ENCODE results near the gene CHST11.

Gene CHST11

GRCh38 chr12:104722601-104723534, 266.1 kb downstream of the CHST11 start:
- no peak for TF ChIP-seq POLR2A (IDR thresholded peaks at IDR 0.05; ENCODE audit: low read depth, low read length)
- FAIRE-seq (no peak), DNase-seq (ENCODE audit: insufficient read length, low spot score) (no peak)

GRCh38 chr12:104723895-104724294, 267.1 kb downstream of the CHST11 start:
- DNase-seq (ENCODE audit: insufficient read length, low spot score) = no peak
- no peak for TF ChIP-seq POLR2A (IDR thresholded peaks at IDR 0.05; ENCODE audit: low read depth, low read length)
- FAIRE-seq = no peak

- no peak for TF ChIP-seq POLR2A (IDR thresholded peaks at IDR 0.05; ENCODE audit: low read depth, low read length)
- FAIRE-seq = no peak
- DNase-seq (ENCODE audit: insufficient read length, low spot score) = no peak
Measured at GRCh38 chr12:104724992-104725585, 268.3 kb downstream of the CHST11 start.

GRCh38 chr12:104725610-104726009, 268.9 kb downstream of the CHST11 start:
- FAIRE-seq (no peak), DNase-seq (ENCODE audit: insufficient read length, low spot score) (no peak)
- TF ChIP-seq POLR2A (IDR thresholded peaks at IDR 0.05; ENCODE audit: low read depth, low read length) = no peak

- FAIRE-seq (no peak), DNase-seq (ENCODE audit: insufficient read length, low spot score) (no peak)
- TF ChIP-seq POLR2A (IDR thresholded peaks at IDR 0.05; ENCODE audit: low read depth, low read length) = no peak
Measured at GRCh38 chr12:104727726-104728465, 271.1 kb downstream of the CHST11 start.

DNA sequence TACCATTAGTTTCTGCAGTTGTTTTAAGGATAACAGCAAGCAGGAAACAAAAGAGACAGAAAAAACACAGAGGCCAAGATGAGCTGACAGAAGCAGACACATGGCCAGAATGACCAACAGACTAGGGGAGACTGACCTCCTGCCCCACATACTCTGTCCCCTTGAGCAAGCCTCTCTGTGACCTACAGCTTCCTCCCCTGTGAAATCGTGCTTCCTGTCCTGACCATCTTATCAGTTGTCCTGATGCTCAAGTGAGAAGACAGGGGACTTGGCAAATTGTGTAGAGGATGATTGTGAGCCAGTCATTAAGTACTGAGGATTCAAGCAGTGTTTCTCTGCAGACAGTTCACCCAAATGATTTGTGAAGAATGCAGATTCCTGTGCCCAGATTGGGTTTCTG, 272.3 kb downstream of the CHST11 start:
- FAIRE-seq (no peak), DNase-seq (ENCODE audit: insufficient read length, low spot score) (no peak)
- no peak for TF ChIP-seq POLR2A (IDR thresholded peaks at IDR 0.05; ENCODE audit: low read depth, low read length)

DNA sequence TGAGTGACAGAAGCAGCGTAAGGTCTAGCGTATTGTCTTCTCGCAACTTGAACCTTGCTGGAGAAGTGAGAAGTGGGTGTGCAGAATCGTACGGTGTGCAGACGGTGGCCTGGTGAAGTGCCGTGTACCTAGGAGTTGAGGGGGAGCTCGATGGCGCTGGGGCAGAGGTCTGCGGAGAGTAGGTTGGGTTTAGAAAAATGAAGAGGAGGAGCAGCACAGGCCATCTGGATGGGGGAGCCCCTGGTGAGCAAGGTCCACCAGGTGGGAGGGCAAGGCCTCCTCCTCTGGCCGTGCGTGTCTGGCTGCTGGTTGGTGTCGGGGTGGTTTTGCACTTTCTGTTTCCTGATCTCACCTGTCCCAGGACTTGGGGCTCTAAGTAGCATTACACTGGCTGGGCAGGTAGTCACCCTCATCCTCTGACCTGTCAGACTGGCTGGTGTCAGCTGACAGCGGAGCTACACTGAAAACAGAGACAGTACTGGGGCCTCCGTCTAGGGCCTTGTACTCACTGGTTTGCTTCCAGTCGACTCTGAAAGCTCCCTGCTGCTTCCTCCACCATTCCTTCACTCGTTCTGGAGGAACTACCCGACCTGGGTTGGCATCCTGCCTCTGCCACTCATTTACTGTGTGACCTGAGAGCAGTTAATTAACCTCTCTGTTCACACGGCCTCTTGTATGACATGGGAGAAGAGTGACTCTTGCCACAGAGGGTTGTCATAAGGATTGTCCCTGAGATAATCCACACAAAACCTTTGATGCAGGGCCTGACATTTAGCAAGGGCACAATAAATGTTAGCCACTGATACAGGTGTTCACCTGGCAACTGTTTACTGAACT, 273.1 kb downstream of the CHST11 start:
- DNase-seq (ENCODE audit: insufficient read length, low spot score) (no peak), FAIRE-seq (no peak)
- no peak for TF ChIP-seq POLR2A (IDR thresholded peaks at IDR 0.05; ENCODE audit: low read depth, low read length)

GRCh38 chr12:104730763-104731162, 274.0 kb downstream of the CHST11 start:
- DNase-seq (ENCODE audit: insufficient read length, low spot score) = no peak
- FAIRE-seq = no peak
- no peak for TF ChIP-seq POLR2A (IDR thresholded peaks at IDR 0.05; ENCODE audit: low read depth, low read length)

- FAIRE-seq (no peak), DNase-seq (ENCODE audit: insufficient read length, low spot score) (no peak)
- no peak for TF ChIP-seq POLR2A (IDR thresholded peaks at IDR 0.05; ENCODE audit: low read depth, low read length)
Measured at GRCh38 chr12:104733717-104734175, 277.0 kb downstream of the CHST11 start.

- TF ChIP-seq POLR2A (IDR thresholded peaks at IDR 0.05; ENCODE audit: low read depth, low read length) = no peak
- FAIRE-seq = no peak
- DNase-seq (ENCODE audit: insufficient read length, low spot score) = no peak
Measured at GRCh38 chr12:104734541-104735095, 277.9 kb downstream of the CHST11 start.

DNA sequence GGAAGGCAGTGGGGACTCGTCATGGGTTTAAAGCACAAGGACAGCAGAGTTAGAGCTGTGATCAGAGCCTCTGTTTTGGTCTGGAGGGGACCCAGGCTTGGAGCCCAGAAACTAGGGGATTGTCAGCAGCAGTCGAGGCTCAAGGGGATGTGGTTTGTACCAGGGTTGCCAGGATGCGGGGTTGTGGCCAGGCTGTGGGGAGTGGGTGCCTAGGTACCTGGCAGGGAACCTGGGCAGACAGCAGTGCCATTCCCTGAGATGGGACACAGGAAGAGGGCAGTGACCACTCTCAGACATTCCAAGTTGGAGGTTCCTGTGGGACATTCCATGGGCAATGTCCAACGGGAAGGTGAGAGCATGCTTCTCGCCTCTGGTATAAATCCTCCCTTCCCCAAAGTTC, 279.1 kb downstream of the CHST11 start:
- FAIRE-seq = no peak
- DNase-seq (ENCODE audit: insufficient read length, low spot score) = no peak
- no peak for TF ChIP-seq POLR2A (IDR thresholded peaks at IDR 0.05; ENCODE audit: low read depth, low read length)

GRCh38 chr12:104736307-104736706, 279.6 kb downstream of the CHST11 start:
- TF ChIP-seq POLR2A (IDR thresholded peaks at IDR 0.05; ENCODE audit: low read depth, low read length) = no peak
- DNase-seq (ENCODE audit: insufficient read length, low spot score) (peak; percentile 26), FAIRE-seq (no peak)

GRCh38 chr12:104737113-104737512, 280.4 kb downstream of the CHST11 start:
- FAIRE-seq (no peak), DNase-seq (ENCODE audit: insufficient read length, low spot score) (no peak)
- no peak for TF ChIP-seq POLR2A (IDR thresholded peaks at IDR 0.05; ENCODE audit: low read depth, low read length)
